PC-9 (cell line): Measurements from ENCODE around the gene KIAA1958.

Experiments used
- EZH2 ChIP-seq: fragments of 200-600 bp; sonication (generic); IDR thresholded peaks from 2 replicates; pipeline ENCODE4 v1.8.0; 2017; ENCODE audit warnings: antibody characterized with exemption, low read depth
- TF ChIP-seq, protein P1 (sequence below): fragments of 200-600 bp; sonication (generic); conservative IDR thresholded peaks from 2 replicates; pipeline ENCODE4 v1.6.1; 2017; ENCODE audit warnings: mixed run types, antibody characterized with exemption, mild to moderate bottlenecking, moderate library complexity

DNA sequence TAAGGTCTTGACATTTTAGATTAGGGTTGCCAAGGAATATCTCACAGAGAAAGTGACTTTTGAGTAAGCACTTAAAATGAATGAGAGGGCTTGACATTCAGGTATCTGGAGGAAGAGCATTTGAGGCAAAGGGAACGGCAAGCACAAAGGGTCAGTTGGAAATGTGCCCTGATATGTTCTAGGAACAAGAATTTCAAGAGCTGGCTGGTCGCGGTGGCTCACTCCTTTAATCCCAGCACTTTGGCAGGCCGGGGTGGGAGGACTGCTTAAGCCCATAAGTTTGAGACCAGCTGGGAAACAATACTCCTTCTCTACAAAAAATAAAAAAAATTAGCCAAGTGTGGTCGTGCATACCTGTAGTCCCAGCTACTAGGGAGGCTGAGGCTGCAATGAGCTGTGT is 16.5 kb downstream of the KIAA1958 start:
- TF ChIP-seq, protein P1, sequence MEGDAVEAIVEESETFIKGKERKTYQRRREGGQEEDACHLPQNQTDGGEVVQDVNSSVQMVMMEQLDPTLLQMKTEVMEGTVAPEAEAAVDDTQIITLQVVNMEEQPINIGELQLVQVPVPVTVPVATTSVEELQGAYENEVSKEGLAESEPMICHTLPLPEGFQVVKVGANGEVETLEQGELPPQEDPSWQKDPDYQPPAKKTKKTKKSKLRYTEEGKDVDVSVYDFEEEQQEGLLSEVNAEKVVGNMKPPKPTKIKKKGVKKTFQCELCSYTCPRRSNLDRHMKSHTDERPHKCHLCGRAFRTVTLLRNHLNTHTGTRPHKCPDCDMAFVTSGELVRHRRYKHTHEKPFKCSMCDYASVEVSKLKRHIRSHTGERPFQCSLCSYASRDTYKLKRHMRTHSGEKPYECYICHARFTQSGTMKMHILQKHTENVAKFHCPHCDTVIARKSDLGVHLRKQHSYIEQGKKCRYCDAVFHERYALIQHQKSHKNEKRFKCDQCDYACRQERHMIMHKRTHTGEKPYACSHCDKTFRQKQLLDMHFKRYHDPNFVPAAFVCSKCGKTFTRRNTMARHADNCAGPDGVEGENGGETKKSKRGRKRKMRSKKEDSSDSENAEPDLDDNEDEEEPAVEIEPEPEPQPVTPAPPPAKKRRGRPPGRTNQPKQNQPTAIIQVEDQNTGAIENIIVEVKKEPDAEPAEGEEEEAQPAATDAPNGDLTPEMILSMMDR, result no peak
- TF ChIP-seq EZH2, result no peak
